CD4-positive, alpha-beta T cell treated with Interferon alpha-2 for 1 hour (primary cell): ENCODE data around the gene NUAK1.
A peak's percentile ranks its signal among the peaks of the same experiment; 100 is the strongest.

Experiments used
- DNase-seq, 2 donors: peaks; one replicate each; pipeline ENCODE4 v3.0.0-alpha.2; 2020 to 2022

NUAK1 gene

DNA sequence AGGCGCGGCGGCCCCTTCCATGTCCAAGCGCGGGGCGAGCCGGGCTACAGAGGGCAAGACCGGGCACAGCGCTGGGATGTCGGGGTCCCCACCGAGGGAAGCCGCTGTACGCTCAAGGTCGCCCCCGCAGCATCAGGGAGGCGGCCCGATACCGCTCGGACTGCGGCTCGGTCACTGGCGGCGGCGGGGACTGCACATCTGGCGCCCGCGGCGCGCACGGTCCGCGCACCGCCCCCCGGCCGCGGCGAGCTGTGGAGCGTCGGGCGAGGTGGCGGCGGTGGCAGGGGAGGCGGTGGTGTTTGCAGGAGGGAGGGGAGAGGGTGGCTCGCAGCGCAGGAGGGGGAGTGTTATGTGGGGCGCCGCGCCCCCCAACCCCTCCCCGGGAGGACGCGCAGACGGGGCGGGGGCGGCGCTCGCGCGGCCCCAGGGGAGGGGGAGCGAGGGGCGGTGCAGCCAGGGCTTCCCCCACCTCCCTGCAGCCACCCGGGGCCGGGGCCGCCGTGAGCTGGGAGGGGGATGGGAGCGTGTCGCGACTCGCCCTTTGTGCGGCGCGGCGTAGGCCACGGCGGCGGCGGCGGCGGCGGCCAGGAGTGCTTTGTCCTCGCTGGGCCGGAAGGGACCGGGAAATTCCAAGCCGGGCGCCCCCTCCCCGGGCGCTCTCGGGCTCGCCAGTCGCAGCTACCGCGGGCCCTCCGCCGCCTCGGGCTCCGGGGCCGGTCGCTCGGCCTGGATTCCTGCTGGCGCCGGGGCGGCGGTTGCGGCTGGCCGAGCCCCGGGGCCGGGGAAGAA is at the start of gene NUAK1:
NUAK1 (minus strand) TSS at position 322 of the 789 bp plus-strand sequence; CDS start at position 21, 301 bp downstream.
- DNase-seq, result peak in 1 of 2 donors; percentile 9

DNA sequence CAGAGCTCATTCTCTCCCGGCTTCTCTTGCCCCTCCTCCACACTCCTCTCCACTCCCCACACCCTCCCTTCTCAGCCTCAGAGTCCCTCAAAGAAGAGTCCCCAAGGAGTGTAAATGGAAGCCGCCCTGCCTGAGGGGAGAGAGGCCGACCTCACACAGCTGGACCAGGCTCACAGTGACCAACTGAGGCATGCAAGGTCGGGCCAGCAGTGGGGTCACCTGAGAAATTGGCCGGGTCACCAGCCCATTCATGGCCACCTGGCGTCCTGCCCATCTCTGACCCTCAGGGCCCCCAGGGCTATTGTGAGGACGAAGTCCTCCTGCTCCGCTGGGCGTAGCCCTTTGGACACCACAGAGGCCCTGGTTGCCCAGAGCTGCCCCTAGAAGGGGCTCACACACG is 49.5 kb upstream of the NUAK1 start:
- DNase-seq, result no peak

DNA sequence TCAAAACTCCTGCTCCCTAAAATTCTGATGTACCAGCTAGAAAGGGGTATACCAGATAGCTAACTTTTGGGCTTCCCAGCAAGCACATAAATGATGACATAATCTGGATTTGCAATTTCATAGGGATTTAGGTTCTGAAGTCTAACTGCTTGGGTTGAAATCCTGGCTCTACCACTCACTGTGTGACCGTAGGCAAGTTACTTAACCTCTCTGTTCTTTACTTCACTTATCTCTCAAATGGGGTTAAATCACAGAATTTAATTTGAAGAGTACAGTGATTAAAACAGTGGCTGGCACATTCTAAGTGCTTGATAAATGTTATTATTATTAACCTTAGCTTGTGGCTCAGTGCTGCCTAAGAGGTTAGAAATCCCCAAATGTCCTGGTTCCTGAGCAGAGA is 49.1 kb upstream of the NUAK1 start:
- DNase-seq, result no peak

DNA sequence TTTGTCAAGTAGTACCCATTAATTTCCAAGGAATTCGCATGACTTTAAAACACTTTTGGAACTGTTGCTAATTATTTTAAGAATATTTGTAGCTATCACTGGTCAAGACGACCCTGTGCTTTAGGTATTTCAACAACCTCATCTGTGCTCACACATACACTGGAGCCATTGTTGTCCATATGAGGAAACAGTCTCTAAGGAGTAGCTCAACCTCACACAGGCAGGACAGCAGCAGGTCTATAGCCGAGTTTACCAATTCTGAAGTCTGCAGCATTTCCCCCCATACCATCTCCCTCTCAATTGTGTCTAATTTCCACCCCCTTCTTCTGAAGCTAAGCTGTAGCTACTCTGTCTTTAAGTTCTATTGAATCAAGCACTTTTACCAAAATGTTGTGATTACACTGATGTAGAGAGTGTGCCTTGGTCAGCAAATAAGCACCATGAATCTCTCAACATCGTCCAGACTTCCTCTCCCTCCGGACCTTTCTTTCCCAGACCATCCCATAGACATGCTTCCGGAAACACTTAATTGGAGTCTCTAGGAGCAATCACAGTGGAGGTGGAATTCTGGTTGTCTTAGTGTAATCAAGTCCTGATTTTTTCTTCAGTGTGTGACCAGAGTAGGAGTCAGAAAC is 48.5 kb upstream of the NUAK1 start:
- DNase-seq, result no peak

DNA sequence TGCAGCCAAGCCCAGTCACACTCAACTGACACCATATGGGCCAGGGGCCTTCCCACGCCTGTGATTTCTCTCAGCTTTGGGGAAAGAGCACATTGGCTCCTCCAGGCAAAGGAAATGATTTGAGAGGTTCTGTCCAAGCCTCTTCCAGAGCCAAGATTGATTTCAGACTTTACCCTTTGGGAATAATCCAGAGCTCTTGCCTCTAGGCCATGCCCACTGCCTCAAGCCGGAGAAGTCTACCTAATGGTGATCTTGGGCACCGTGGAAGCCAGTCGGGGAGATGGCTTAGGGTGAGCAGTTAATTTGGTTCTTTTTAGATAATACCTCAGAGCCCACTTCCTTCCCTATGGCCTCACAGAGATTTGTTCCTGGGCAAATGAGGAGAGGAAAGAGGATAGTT is 45.0 kb upstream of the NUAK1 start:
- DNase-seq, result no peak

DNA sequence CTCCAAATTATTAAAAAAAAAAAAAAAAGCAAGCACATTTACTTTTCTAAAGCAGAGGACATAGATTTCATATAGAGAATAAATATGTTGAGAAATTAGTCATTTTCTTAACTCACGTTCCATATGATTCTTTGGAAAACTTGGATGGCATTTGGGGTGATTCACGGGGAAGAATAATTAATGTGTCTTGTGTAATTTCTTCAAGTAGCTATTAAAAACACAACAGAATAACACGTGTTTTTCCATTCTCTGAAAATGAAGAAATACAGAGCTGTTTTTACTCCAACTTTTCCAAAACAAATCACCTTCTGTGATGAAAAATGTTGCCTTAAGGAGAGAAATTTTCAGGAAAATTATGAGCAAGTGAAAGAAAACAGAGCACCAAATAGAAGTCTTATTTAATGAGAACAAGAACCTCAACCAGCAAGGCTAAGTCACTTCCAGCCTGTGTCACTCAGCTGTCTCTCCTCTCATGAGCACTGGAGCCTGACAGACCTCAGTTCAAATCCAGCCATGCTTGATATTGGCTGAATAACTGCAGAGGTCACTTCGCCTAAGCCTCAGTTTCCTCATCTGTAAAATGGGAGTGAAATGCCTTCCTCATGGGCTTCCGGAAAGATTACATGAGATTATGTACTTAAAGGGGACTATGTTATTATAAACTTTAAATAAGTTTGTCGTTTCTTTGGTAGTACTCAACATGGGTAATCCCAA is 42.8 kb upstream of the NUAK1 start:
- no peak for DNase-seq

DNA sequence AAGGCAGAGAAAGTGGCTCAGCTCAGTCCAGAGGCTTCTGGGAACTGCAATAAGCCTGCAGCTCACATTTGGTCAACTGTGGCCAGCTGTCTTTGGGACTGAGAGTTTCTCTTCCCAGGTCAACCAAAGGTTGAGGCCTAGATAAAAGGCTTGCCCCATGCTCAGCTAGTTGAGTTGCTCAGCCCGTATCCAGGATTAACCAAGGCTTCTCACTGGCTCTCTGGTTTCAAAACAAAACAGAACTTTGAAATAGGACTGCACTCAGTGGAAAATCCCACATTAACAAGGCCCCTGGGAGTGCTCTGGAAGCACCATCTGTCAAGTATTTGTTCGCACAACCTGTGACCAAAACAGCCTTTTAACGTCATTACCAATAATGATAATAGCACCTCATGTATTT is 40.3 kb upstream of the NUAK1 start:
- DNase-seq, result no peak

DNA sequence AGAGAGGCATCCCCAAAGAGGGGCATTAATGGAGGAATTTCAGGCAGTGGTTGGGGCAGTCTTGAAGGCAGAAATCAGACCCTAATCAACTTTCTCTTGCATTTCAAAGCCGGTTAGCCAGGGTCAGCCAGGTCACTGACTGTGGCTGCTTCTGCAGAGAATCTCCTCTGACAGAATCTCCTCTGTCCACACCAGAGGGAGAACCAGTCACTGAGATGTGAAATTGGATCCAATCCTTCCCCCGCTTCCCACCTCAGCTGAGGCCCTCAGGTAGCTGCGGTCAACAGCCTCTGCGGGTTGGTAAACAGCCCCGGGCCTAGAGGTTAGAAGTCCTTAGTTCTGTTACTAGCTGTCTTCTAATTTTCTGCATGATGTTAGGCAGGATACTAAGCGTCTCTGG is 39.8 kb upstream of the NUAK1 start:
- no peak for DNase-seq

DNA sequence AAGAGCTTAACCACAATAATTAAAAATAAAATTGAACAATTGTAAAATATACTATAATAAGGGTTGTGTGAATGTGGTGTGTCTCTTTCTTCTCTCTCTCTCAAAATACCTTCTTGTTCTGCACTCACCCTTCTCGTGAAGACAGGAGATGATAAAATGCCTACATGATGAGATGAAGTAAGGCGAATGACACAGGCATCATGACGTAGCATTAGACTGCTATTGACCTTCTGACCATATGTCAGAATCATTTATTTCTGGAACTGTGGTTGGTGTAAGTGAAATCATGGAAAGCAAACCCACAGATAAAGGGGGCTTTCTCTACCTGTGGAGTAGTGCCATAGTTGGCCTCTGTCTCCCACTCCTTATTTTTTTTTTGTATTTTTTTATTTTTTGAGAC is 37.8 kb upstream of the NUAK1 start:
- DNase-seq, result no peak

DNA sequence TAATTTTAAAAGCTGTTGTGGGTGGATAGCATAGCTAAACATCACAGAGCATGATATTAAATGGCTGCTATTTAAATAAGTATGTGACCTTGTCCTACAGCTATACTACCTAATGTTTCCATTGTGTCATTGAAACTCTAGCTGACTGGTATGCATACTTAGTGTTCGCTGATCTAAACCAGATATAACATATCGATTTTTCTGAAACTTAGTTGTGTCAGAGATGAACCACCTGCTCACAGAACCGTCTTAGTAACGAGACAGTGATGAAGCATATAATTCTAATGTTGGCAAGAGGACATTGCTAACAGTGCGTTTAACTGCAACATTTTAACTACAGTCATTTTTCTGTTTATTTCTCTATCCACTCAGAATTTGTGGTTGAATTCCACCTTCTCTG is 36.1 kb upstream of the NUAK1 start:
- no peak for DNase-seq

DNA sequence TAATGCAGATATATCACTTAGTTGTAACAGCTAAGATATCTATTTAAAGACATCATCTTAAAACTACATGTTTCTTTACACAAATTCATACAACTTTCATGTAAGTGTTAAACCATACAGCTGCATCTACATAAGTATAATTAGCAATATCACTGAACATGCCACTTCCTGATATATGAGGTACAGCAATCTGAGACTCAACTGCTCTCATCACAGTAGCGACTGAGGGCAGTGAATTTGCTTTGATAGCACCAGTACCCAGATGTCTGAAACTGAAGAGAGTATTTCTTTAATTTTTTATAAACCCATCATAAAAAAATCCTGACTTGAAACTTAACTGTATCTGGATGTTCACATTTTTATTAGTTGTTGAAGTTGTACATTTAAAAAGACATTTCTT is 34.7 kb upstream of the NUAK1 start:
- DNase-seq, result no peak

DNA sequence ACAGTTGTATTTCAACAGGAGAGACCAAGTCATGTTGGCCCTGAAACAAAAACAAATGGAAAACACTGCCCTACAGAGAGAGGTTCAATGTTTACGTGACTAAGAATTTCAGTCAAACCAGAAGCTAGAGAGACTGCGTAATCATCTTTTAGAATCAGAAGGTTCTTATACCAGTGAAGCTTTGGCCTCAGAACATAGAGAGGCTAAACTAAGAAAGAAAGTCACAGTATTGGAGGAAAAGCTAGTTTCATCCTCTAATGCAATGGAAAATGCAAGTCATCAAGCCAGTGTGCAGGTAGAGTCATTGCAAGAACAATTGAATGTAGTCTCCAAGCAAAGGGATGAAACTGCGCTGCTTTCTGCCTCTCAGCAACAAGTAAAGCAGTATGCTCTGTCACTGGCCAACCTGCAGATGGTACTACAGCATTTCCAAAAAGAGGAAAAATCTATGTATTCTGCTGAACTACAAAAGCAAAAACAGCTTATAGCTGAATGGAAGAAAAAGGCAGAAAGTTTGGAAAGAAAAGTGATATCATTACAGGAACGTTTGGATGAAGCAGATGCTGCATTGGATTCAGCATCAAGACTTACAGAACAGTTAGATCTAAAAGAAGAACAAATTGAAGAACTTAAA is 32.5 kb upstream of the NUAK1 start:
- no peak for DNase-seq

DNA sequence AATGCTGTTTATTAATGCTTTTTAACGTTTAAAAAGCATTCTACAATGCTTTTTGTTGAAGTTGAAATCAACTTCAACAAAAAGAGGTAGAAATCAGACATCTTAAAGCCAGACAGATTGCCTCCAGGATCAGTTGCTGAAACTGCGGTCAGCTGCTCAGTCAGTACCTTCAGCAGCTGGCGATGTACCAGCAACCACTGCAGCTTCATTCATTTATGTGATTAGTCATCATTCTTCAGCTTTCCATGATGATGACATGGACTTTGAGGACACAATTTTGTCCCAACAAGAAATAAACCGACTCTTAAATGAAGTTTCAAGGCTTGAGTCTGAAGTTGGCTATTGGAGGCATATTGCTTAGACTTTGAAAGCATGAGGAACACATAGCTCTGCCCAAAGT is 31.5 kb upstream of the NUAK1 start:
- no peak for DNase-seq

DNA sequence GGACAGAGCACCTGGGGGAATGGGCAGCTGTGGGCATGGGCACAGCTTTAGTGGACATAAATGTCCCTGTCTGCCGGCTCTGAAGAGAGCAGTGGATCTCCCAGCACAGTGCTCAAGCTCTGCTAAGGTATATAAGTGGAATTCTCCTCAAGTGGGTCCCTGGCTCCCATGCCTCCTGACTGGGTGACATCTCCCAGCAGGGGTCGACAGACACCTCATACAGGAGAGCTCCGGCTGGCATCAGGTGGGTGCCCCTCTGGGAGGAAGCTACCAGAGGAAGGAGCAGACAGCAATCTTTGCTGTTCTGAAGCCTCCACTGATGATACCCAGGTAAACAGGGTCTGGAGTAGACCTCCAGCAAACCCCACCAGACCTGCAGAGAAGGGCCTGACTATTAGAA is 25.0 kb upstream of the NUAK1 start:
- DNase-seq, result no peak

DNA sequence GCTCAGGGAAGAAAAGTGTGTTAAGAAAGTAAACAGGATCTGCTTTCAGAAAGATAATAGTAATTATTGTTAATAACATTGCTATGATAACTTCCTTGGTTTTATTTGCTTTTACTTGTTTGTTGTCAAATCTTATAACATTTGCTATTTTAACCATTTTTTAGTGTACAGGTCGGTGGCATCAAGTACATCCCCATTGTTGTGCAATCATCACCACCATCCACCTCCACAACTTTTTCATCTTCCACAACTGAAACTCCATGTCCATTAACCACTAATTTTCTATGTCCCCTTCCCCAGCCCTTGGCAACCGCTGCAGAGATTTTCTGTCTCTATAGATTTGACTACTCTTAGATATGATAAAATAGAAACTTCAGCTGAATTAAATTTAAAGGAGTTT is 22.7 kb upstream of the NUAK1 start:
- DNase-seq, result no peak

DNA sequence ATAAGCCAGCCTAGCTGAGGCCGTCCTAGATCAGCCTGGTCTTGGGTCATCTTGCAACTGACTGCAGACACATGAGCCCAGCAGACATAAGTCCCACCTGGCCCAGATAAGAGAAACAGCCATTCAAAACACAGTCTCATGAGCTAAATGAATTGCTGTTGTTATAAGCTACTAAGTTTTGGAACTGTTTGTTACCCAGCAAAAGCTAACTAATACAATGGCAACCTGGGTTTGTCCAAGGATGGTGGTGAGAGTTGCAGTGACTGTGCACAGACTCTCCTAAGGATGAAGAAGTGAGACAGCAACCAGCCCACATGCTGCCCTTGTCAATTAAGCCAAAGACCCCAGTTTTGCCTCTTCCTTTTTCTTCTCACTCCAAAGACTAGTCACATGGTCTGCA is 22.2 kb upstream of the NUAK1 start:
- DNase-seq, result no peak

DNA sequence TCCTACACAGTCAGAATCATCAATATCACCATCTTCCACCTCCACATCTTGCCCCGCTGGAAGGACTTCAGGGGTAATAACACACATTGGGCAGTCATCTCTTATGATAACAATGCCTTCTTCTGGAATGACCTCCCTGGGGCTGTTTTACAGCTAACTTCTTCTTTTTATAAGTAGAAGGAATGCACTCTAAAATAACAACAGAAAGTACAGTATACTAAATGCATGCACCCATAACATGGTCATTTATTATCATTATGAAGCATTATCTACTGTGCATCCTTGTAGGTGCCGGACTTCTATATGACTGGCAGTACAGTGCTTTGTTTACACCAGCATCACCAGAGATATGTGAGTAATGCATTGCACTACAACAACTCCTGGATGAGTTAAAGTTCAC is 19.0 kb upstream of the NUAK1 start:
- DNase-seq, result no peak

DNA sequence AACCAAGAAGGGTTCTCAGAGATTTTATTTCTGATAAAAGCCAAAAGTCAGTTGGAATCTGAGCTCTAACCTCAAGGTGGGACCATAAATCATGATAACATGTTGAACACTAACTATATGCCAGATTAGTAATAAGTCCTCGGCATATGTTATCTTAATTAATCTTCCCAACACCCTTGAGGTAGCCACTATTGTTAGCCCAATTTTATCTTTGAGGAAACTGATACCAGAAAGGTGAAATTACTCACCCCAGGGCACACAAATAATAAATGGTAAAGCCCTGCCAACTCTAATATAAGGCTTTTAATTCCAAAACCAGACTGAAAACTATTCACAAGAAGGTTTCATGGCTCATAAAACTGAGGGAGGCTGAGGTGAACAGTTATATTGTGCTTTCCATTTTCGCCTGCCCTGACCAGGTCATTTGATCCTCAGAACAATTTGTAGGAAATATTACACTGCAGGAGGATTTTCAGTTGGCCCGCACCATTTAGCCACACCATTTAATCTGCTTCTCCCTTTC is 16.1 kb upstream of the NUAK1 start:
- no peak for DNase-seq

DNA sequence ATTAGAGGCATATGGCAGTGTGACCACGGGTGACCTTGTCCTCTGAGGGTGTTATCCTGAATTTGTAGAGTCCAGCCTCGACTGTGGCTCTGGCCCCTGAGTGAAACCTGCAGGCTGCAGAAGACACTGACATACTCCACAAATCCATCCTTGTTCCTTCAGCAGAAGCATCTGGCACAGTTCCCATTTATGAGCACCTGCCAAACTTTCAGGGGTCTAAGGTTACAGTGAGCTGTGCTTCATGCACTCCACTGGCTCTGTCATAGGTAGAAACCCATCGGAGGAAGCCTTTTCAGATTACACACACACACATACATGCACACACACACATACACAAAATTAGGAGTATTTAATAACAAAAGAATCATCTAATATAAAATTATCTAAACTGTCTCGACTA is 13.6 kb upstream of the NUAK1 start:
- no peak for DNase-seq

DNA sequence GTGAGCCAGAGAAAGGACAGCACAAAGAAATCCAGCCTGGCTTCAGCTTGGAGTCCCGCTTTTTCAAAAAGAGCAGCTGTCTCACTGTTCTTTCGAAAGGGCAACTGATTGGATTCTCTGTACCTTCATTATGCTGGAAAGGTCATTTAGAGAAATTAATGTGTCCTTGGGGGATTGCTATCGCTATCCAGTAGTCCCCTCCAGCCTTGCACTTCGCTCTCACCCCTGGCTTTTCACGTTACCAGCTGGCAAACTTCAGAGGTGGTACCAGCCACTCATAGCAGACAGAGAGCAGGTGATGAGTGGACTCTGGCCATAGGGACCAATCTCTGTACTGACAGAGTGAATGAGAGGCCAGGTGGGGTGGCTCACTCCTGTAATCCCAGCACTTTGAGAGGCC is 11.8 kb upstream of the NUAK1 start:
- DNase-seq, result no peak

DNA sequence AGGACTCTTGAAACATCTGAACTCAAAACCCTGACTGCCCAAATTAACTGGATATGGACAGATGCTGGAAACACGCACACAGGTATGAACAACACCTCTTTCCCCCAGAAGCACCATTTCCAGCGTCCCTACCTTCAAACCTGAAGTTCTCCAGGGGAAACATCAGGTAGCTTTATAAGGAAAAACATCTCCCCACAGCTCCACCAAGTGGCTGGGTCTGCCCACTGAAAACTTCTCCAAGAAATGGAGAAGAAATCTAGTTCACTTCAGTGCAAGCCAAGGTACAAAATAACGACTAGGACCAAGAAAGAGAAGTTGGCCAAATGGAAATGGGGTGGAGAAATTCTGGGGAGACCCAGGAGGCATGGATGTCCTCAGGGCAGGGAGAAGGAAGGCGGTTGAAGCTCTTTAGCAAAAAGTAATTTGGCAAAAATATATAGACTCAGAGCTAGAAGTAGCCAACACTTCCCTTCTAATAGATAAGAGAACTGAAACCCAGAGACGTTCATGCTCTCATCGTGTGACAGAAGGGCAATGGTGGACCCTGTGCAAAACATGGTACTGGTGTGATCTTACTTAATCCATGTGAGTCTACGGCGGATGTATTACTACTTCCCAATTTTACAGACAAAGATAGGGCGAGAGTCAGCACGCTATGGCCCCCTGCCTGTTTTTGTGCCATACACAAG is 10.5 kb upstream of the NUAK1 start:
- no peak for DNase-seq

DNA sequence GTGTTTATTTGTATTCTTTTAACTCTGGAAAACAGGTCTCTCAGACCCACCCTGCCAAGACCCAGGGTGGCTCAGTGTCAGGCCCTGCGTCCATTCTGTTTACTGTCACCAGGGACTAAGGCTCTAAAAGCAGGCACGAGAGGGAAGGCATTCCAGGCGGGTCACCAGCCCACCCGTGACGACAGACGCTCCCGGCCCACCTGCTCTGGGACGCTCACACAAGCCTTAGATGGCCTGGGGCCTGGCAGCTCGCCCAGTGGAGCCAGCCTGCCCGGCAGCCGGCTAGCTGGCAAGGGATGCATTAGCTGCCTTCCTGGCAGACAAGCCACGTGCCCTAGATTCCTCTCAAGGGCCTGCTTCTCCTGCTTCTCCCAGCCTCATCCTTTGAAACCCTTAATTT is 9.2 kb upstream of the NUAK1 start:
- no peak for DNase-seq

DNA sequence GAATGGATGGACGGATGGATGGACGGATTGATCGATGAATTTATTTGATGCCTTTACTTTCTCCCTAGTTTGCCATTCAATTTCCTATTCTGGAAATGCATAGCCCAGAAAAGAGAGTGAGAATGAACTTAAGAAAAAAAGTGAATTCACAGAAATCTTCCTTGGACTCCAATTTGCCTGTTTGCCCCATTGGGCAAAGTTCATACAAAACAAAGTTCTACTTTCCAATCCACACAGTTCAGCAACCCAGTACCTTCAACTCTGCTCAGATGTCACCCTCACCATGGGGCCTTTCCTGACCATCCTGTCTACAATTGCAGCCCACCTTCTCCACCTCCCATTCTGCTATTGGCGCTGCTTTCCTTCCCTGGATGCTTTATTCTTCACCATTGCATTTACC is 8.2 kb upstream of the NUAK1 start:
- DNase-seq, result no peak
